NT2/D1 (cell line): Measurements from ENCODE around the gene MYH7.
"Not testable (repeated sequence)": the region's sequence is repeated elsewhere in the genome, so short reads cannot be mapped to it uniquely, and the experiment has no call there.

Experiments used
- DNase-seq: peaks from one replicate; pipeline ENCODE4 v3.0.0-alpha.2; 2011; ENCODE audit warnings: low read depth, low spot score
- H3K27me3 ChIP-seq: 2 replicates; pipeline ENCODE4 v1.6.0; 2011; ENCODE audit warnings: mild to moderate bottlenecking; ENCODE audit not compliant: insufficient read length, insufficient read depth
- H3K36me3 ChIP-seq: 2 replicates; pipeline ENCODE4 v1.6.1; 2011; ENCODE audit warnings: mild to moderate bottlenecking, low read length, mixed read lengths; ENCODE audit not compliant: insufficient read depth, insufficient read length
- H3K4me1 ChIP-seq: 2 replicates; pipeline ENCODE4 v1.5.1; 2011; ENCODE audit not compliant: insufficient read depth, insufficient read length
- H3K4me3 ChIP-seq: 2 replicates; pipeline ENCODE4 v1.5.1; 2011; ENCODE audit warnings: low read depth; ENCODE audit not compliant: insufficient read length
- H3K9ac ChIP-seq: 2 replicates; pipeline ENCODE4 v1.6.0; 2011; ENCODE audit warnings: low read depth; ENCODE audit not compliant: insufficient read length
- H3K9me3 ChIP-seq: 2 replicates; pipeline ENCODE4 v1.5.1; 2011; ENCODE audit warnings: mild to moderate bottlenecking, low read length; ENCODE audit not compliant: insufficient read depth
- SUZ12 ChIP-seq: IDR thresholded peaks from 2 replicates; pipeline ENCODE4 v1.6.1; 2011; ENCODE audit not compliant: insufficient read length, insufficient read depth; ENCODE audit errors: extremely low read depth
- YY1 ChIP-seq: IDR thresholded peaks from 2 replicates; pipeline ENCODE4 v1.6.1; 2011; ENCODE audit not compliant: insufficient read length, insufficient read depth
- ZNF274 ChIP-seq: IDR thresholded peaks from 2 replicates; pipeline ENCODE4 v1.6.1; 2011; ENCODE audit warnings: mild to moderate bottlenecking, low read depth, low read length

The MYH7 gene

GRCh38 chr14:23433457-23433856 is 2.0 kb downstream of the MYH7 start:
- Histone ChIP-seq H3K27me3 (no peaks in the 10 kb centered on the region), H3K9me3 (no peaks in the 10 kb centered on the region), H3K9ac (no peak overlapping the region), H3K4me3 (no peak overlapping the region), H3K36me3 (no peaks in the 10 kb centered on the region), H3K4me1 (peaks cover 23% of the 10 kb centered on the region)
- no peak for TF ChIP-seq ZNF274
- DNase-seq, result no peak

DNA sequence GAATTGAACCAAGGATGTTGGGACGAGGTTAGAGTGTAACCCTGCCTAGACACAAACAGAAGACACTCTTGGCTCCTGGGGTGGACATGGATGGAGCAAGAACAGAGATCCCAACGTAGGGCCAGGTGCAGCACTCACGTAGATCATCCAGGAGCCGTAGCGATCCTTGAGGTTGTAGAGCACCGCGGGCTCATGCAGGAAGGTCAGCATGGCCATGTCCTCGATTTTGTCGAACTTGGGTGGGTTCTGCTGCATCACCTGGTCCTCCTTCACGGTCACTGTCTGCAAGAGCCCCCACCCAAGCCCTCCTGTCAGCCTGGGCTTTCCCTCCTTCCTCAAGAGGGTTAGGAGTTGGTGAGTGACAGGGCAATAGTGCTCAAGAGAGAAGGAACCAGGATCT is 2.5 kb downstream of the MYH7 start:
- Histone ChIP-seq H3K9ac (no peak overlapping the region), H3K9me3 (no peaks in the 10 kb centered on the region), H3K36me3 (no peaks in the 10 kb centered on the region), H3K4me1 (peaks cover 23% of the 10 kb centered on the region), H3K27me3 (no peaks in the 10 kb centered on the region), H3K4me3 (no peak overlapping the region)
- no peak for TF ChIP-seq YY1
- no peak for TF ChIP-seq SUZ12
- TF ChIP-seq ZNF274, result no peak
- DNase-seq, result no peak

DNA sequence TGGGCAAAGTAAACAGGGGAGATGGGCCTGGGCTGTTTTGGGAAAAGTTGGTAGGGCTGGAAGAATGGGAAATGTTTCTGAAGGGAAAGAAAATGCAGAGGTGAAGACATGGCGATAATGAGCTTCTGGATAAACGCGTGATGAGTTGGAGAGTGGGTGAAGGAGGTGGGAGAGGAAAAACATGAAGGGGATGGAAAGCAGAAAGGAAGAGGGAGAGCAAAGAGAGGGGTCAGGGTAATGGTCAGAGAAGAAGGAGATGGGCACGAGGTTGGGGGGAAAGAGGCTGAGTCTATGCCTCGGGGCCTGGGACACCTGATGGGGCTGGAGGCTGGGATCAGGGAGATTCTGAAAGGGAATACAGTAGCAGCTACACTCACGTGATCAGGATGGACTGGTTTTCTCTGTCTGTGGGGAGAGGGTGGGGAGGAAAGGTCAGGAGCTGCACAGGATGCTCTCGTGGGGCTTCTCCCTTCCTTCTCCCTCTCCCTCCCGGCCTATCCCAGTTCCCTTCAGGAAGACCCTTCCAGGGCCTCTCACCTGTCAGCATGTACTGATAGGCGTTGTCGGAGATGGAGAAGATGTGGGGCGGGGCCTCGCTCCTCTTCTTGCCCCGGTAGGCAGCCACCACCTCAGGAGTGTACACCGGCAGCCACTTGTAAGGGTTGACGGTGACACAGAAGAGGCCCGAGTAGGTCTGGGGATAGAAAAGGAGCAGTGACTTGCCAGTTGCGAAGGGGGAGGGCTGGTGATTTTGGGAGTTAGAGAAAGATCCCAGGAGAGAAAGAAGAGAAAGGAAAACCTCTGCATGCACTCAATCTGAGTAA is 3.1 kb downstream of the MYH7 start:
- TF ChIP-seq ZNF274, result no peak
- TF ChIP-seq SUZ12, result no peak
- no peak for TF ChIP-seq YY1
- Histone ChIP-seq H3K4me3 (no peak overlapping the region), H3K9me3 (no peaks in the 10 kb centered on the region), H3K36me3 (no peaks in the 10 kb centered on the region), H3K27me3 (no peaks in the 10 kb centered on the region), H3K9ac (no peak overlapping the region), H3K4me1 (peaks cover 23% of the 10 kb centered on the region)
- DNase-seq, result no peak

DNA sequence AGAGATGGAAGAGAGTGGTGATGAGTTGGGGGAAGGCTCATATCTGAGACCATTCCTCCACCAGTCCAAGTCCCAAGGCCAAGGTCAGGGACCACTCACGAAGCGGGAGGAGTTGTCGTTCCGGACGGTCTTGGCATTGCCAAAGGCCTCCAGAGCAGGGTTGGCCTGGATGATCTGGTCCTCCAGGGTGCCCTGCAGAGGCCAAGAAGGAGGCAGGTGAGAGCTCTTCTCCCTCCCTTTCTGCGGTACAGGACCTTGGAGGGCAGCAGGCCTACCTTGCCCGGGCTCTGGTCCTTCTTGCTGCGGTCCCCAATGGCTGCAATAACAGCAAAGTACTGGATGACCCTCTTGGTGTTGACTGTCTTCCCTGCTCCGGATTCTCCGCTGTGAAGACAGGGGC is 4.0 kb downstream of the MYH7 start:
- Histone ChIP-seq H3K36me3 (no peaks in the 10 kb centered on the region), H3K27me3 (no peaks in the 10 kb centered on the region), H3K4me1 (peaks cover 16% of the 10 kb centered on the region), H3K4me3 (no peak overlapping the region), H3K9ac (no peak overlapping the region), H3K9me3 (no peaks in the 10 kb centered on the region)
- TF ChIP-seq ZNF274 (no peak), SUZ12 (no peak), YY1 (no peak)
- no peak for DNase-seq

DNA sequence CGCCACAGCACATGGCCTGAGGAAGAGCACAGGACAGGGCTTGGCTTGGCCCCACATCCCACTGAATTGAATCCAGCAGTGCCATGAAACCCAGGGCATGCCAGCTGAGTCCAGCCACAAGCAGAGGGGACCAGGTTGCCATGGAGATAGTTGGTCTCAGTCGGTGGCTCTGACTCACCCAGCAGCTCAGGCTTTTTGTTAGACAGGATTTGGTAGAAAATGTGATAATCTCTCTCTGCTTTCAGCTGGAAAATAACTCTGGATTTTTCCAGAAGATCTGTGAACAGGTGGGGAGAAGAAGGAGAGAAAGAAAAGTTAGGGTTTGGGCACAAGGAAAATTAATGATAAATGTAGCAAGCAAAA is 4.8 kb downstream of the MYH7 start:
- no peak overlapping the region for H3K9ac ChIP-seq
- no peaks in the 10 kb centered on the region for H3K9me3 ChIP-seq
- TF ChIP-seq SUZ12 (no peak), ZNF274 (no peak), YY1 (no peak)
- no peak overlapping the region for H3K4me3 ChIP-seq
- no peak for DNase-seq
- peaks cover 10% of the 10 kb centered on the region for H3K4me1 ChIP-seq
- no peaks in the 10 kb centered on the region for H3K36me3 ChIP-seq
- H3K27me3 ChIP-seq, result no peaks in the 10 kb centered on the region

DNA sequence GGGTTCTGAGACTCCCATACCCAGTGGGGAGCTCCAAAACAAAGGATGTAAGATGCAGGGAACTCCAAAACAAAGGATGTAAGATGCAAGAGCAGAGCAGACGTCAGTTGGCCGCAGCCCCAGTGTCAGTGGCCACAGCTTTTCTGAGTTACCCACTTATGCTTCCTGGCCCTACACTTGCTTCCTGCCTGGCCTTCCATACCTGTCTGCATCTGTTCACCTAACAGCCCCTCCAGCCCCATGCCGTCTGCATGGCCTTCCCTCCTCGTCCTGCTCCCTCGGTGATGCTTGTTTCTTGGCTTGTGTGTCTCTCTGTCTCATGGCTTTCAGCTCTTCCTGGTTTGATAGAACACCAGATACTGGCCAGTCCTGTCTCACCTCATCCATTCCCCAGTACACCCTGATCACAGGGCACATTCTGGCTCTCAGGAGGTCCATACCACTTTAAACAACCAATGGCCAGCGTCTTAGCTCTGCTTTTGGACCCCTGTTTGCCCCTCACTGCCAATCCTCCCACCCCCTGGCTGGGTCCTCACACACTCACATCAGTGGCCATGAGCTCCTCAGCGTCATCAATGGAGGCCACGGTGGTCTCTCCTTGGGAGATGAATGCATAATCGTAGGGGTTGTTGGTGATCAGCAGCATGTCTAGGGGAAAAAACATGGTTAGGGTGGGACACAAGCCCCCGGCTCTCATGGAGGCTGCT is 5.3 kb downstream of the MYH7 start:
- Histone ChIP-seq H3K4me1 (peaks cover 6% of the 10 kb centered on the region), H3K36me3 (no peaks in the 10 kb centered on the region)
- TF ChIP-seq ZNF274 (no peak), YY1 (no peak), SUZ12 (no peak)

GRCh38 chr14:23428686-23429495 is 6.6 kb downstream of the MYH7 start:
- H3K36me3 ChIP-seq, result no peaks in the 10 kb centered on the region
- no peaks in the 10 kb centered on the region for H3K9me3 ChIP-seq
- no peak overlapping the region for H3K4me3 ChIP-seq
- no peak for DNase-seq
- no peaks in the 10 kb centered on the region for H3K27me3 ChIP-seq
- H3K4me1 ChIP-seq, result peaks cover 4% of the 10 kb centered on the region
- TF ChIP-seq YY1 (no peak), SUZ12 (no peak), ZNF274 (no peak)
- H3K9ac ChIP-seq, result no peak overlapping the region

More for the DNA sequence above, 5.3 kb downstream of the MYH7 start:
- Histone ChIP-seq H3K9me3 (no peaks in the 10 kb centered on the region), H3K27me3 (no peaks in the 10 kb centered on the region), H3K9ac (no peak overlapping the region), H3K4me3 (no peak overlapping the region)
- no peak for DNase-seq

DNA sequence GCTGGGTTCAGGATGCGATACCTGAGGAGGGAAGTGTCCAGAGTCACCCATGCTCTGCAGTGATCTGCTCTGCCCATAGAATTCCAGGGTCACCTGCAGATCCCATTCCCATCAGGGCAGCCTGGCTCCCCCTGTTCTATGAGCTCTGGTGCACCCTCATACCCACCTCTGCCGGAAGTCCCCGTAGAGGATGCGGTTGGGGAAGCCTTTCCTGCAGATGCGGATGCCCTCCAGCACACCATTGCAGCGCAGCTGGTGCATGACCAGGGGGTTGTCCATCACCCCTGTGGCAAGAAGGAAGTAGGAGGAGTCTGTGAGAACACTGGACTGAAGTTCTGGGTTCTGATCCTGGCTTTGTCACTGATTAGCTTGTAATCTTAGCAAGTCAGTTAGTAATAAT is 9.7 kb downstream of the MYH7 start:
- not testable (repeated sequence) for H3K36me3 ChIP-seq, H3K4me3 ChIP-seq, H3K9ac ChIP-seq, DNase-seq, H3K9me3 ChIP-seq, H3K4me1 ChIP-seq, H3K27me3 ChIP-seq
